GM18507 (cell line): ENCODE measurements around the gene LTA4H.
"Not testable (repeated sequence)": the region's sequence is repeated elsewhere in the genome, so short reads cannot be mapped to it uniquely, and the experiment has no call there.

ENCODE experiments used
- DNase-seq: peaks from one replicate; pipeline ENCODE4 v3.0.0; 2011; ENCODE audit warnings: low read depth; ENCODE audit not compliant: insufficient read length; ENCODE audit errors: extremely low spot score
- FAIRE-seq: peaks from 2 replicates; lab custom pipeline; 2011; peaks lifted over from hg19 to GRCh38; lab: Jason Lieb, UNC

LTA4H gene

DNA sequence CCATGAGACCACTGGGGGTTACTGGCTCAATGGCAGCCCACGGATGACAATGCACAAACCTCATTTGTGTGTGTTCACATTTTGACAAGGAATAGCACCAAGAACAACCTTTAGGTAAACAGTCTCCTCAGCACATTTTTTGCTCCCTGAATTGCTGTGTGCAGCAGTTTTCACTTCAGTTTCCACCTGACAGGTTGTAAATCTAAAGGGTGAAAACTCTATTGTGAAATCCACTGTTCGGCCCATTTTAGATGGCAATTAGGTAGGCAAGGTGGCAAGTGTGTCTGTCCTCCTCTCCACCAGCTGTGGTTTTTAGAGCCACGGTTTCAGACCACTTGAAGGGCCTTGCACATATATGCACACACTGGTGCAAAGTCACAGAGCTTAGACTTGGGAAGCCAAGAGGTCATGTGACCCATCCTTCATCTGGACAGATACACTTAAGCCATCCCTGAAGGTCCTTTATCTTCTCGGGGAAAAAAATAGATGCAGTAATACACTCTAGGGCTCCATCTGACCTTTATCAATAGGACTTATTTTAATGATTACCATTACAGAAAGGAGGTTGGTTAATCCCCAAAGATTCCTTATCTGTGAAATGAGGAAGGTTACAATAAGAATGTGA, 62.4 kb downstream of the LTA4H start:
- no peak for DNase-seq
- FAIRE-seq = no peak

DNA sequence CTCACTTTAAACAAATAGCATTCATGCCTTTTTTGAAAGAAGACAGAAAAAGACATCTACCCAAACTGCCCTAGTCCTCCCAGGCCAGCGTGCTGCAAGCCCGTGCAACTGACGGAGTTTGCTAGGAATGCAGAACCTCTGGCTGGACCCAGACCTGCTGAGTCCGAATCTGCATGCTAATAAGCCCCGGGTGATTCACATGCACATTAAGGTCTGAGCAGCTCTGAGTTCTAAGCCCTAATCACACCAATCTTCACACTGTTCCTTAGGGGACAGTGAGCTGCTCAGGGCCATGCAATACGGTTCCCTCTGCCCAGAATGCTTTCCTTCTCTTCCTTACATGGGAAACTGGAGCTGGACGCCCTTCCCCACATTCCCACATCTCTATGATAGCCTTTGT, 64.5 kb downstream of the LTA4H start:
- FAIRE-seq = no peak
- no peak for DNase-seq

DNA sequence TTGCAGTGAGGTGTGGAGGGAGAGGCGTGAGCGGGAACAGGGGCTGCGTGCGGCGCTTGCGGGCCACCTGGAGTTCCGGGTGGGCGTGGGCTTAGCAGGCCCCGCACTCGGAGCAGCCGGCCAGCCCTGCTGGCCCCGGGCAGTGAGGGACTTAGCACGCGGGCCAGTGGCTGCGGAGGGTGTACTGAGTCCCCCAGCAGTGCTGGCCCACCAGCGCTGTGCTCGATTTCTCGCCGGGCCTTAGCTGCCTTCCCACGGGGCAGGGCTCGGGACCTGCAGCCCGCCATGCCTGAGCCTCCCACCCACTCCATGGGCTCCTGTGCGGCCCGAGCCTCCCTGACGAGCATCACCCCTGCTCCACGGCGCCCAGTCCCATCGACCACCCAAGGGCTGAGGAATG, 66.3 kb downstream of the LTA4H start:
- not testable (repeated sequence) for DNase-seq, FAIRE-seq

DNA sequence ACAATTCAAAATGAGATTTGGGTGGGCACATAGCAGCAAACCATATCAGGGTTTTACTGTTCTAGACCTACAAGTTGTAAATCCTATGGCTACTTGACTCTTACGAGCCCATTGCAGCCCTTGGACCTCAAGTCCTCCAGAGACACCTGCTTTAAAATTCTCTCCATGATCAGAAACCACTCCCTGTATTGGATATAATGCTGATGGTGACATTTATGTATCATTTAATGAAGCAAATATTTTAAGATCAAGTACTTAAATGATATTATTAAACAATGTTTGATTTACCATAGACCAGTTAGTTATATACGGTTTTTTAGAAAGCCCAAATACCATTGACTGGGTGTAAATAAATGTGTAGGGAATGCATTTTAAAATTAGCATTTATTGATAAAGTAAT, 68.1 kb downstream of the LTA4H start:
- no peak for DNase-seq
- no peak for FAIRE-seq

GRCh38 chr12:95966287-95966870, 69.0 kb downstream of the LTA4H start:
- no peak for FAIRE-seq
- no peak for DNase-seq

GRCh38 chr12:95963096-95963495, 72.3 kb downstream of the LTA4H start:
- DNase-seq (no peak), FAIRE-seq (no peak)

GRCh38 chr12:95962222-95962621, 73.2 kb downstream of the LTA4H start:
- no peak for FAIRE-seq
- DNase-seq = no peak

- FAIRE-seq = no peak
- DNase-seq = no peak
These were observed 75.1 kb downstream of the LTA4H start for GRCh38 chr12:95960241-95960640.

GRCh38 chr12:95959107-95959506, 76.3 kb downstream of the LTA4H start:
- FAIRE-seq (no peak), DNase-seq (no peak)

- no peak for FAIRE-seq
These were observed 78.7 kb downstream of the LTA4H start for GRCh38 chr12:95956557-95957145.

GRCh38 chr12:95955549-95956159, 79.7 kb downstream of the LTA4H start:
- DNase-seq (no peak), FAIRE-seq (no peak)

More at GRCh38 chr12:95956557-95957145, 78.7 kb downstream of the LTA4H start:
- no peak for DNase-seq

DNA sequence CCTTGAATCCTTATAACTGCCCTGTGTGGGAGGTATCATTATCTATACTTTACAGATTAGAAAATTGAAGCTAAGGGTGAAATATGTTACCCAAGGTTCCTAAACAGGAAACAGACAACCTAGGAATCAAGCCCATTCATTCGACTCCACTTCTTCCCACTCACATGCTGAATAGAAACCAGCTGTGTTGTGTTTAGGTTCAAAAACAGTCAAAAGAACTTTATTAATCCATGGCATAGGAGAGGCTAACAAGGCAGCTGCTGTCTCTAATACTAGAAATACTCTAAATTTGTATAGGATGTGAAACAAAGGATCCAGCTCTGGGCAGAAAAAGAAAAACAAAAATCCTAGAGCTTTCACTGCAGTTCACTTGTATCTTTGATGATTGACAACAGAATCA, 82.4 kb downstream of the LTA4H start:
- no peak for FAIRE-seq
- DNase-seq = no peak

DNA sequence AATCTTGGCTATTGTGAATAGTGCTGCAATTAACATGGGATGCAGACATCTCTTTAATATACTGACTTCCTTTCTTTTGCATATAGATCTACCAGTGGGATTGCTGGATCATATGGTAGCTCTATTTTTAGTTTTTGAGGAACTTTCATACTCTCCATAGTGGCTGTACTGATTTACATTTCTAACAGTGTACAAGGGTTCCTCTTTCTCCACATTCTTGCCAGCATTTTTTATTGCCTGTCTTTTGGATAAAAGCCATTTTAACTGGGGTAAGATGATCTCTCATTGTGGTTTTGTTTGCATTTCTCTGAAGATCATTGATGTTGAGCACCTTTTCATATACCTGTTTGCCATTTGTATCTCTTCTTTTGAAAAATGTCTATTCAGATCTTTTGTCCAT, 83.9 kb downstream of the LTA4H start:
- DNase-seq (no peak), FAIRE-seq (no peak)
